Measurements from ENCODE around the gene STAG1.

GRCh38 chr3:136755192-136755591 lies 3.0 kb upstream of the STAG1 start:
- TF ChIP-seq CEBPB (tag; IDR thresholded peaks at IDR 0.05) (no peak), CTCF (IDR thresholded peaks at IDR 0.05 in 2 of 3, conservative IDR thresholded peaks at IDR 0.05 in 1 of 3; ENCODE audit: insufficient read depth in 2 of 3, low read depth in 1 of 3, low read length in 3 of 3) (no peak), ZNF282 (CRISPR knock-in tag; IDR thresholded peaks at IDR 0.05) (no peak), TARDBP (IDR thresholded peaks at IDR 0.05) (no peak), REST (IDR thresholded peaks at IDR 0.05; ENCODE audit: borderline replicate concordance) (no peak), REST (CRISPR knock-in tag; IDR thresholded peaks at IDR 0.05; ENCODE audit: low read depth) (no peak), ZNF778 (CRISPR knock-in tag; IDR thresholded peaks at IDR 0.05) (no peak), MYC (IDR thresholded peaks at IDR 0.05; ENCODE audit: low read depth, low read length) (no peak), MYC (CRISPR knock-in tag; IDR thresholded peaks at IDR 0.05; ENCODE audit: borderline replicate concordance, low read depth) (no peak)

All from K562 (cell line).